KOPT-K1 (cell line): ENCODE results near the gene GPRIN1.

Experiments
- H3K27ac ChIP-seq: fragments of 200-600 bp; sonication (generic); 2 replicates; pipeline ENCODE4 v1.5.1; 2016; ENCODE audit warnings: antibody characterized with exemption, mild to moderate bottlenecking, low read depth, low read length; ENCODE audit not compliant: poor library complexity, severe bottlenecking
- H3K36me3 ChIP-seq: fragments of 200-600 bp; sonication (generic); 2 replicates; pipeline ENCODE4 v1.5.1; 2017; ENCODE audit warnings: antibody characterized with exemption, mild to moderate bottlenecking, low read length, moderate library complexity; ENCODE audit not compliant: insufficient read depth
- H3K9me3 ChIP-seq: fragments of 200-600 bp; sonication (generic); 2 replicates; pipeline ENCODE4 v1.5.1; 2017; ENCODE audit warnings: antibody characterized with exemption, low read length, mild to moderate bottlenecking; ENCODE audit not compliant: insufficient read depth, poor library complexity, severe bottlenecking

The GPRIN1 gene

DNA sequence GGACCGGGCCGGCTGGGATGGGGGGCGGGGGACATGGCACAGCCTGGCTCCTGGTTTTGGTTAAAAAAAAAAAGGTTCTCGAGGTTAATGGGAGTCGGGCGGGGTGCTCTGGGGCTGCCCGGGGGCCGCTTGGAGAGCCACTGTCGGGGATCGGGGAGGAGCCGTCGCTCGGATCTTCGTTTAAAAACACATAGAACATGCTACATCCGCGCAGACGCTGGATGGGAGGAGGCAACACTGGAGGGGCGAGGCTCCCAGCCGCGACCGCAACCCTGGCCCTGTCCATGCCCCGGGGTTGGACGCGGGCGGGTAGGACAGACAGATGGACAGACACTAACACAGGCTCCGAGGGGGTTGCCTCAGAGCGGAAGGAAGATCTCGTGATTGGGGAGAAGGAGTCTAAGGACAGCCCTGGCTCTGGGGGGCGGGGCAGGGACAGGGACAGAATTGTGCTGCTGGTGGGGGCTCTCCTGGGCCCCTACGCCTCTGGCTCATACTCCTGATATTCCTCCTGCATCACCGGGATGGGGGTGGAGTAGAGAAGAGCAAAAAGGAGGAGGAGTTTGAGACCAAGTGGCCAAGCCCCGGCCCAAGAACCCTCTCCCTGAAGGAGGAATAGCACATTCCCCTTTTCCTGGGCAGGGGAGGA, 10.5 kb upstream of the GPRIN1 start:
- no peaks in the 10 kb centered on the region for H3K9me3 ChIP-seq
- H3K36me3 ChIP-seq, result no peaks in the 10 kb centered on the region
- H3K27ac ChIP-seq, result no peak overlapping the region

DNA sequence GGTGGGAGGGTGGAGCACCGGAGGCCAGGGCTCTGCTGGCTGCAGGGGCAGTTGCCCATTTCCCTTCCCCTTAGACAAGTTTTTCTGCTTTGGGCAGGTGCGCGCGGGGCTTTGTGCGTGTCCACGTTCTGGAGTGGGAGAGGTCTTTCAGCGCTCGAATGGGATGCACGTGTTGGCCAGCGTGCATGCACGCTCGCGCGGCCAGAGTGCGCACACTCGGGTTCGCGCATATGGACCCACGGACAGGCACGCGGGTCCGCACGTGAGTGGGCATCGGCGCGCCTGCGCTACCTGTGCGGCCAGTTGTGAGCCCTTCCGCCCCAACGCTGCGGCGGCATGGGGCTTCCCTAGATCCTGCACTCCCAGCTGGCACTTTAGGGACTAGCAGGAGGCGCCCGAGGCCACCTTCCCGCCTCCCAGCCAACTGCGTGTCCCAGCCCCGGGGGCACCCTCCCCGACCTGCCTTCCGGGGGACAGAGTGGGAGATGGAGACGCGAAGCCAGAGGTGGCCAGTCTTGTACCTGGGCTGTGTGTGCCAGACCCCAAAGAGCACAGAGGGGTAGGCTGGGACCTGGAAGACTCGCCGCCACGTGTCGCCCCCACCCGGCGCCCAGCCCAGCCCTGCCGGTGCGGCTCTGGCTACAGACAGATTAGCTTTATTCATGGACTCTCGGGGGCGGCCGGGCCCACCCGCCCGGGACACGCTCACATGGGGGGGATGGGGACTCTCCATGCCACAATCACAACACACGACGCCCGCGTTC, 9.8 kb upstream of the GPRIN1 start:
- H3K27ac ChIP-seq, result no peak overlapping the region
- no peaks in the 10 kb centered on the region for H3K9me3 ChIP-seq
- H3K36me3 ChIP-seq, result no peaks in the 10 kb centered on the region

DNA sequence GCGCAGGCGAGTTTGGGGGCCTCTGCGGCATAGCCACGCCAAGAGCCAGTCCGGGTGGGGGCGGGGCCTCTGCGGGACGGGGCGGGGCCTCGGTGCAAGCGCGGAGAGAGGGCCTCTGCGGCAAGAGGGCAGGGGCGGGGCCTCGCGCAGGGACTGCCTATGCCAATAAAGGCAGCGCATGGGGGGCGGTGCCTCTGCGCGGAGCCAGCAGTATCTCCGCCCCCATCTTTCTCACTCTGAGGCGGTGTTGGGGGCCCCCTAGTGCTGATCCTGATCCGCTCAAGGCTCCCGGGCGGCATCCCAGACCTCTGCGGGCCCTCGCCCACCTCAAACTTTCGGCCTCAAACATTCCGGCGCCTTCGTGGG, 9.2 kb upstream of the GPRIN1 start:
- Histone ChIP-seq H3K36me3 (no peaks in the 10 kb centered on the region), H3K9me3 (no peaks in the 10 kb centered on the region), H3K27ac (no peak overlapping the region)

DNA sequence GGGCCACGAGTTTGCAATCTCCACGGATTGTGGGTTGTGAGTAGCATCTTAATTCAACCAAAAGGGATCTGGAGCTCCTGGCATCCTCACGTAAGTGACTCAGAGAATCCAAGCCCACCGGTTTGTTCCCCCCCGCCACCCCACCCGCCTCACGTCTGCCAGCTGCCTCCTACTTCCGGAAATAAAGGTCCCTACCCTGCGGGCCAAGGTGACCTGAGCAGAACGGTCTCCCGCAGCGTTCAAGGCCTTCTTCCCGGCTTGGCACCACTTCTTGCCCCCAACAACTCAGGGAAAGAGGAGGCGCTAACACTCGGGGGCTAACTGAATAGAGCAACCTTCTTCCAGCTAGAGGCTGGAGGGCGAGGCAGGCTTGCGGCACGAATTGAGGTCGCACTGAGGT, 8.8 kb upstream of the GPRIN1 start:
- no peaks in the 10 kb centered on the region for H3K36me3 ChIP-seq
- no peaks in the 10 kb centered on the region for H3K9me3 ChIP-seq
- H3K27ac ChIP-seq, result no peak overlapping the region

DNA sequence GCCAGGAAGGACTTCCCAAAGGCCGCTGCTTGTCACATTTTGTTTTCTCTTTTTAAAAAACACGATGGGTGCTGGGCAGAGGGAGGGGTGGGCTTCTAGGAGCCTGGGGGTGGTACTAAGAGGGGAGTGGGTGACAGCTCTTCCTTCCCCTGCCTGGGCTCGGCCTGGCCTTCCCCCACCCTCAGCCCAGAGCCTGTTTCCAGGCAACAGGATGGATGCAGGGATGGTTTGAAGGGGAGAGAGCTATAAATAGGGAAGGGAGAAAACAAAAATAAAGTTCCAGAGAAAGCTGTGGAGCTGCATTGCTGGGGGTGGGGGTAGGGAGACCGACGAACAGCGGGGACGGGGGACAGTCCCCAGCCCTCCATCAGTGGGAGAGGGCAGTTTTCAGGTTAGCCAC, 6.6 kb upstream of the GPRIN1 start:
- Histone ChIP-seq H3K36me3 (no peaks in the 10 kb centered on the region), H3K9me3 (no peaks in the 10 kb centered on the region), H3K27ac (no peak overlapping the region)

DNA sequence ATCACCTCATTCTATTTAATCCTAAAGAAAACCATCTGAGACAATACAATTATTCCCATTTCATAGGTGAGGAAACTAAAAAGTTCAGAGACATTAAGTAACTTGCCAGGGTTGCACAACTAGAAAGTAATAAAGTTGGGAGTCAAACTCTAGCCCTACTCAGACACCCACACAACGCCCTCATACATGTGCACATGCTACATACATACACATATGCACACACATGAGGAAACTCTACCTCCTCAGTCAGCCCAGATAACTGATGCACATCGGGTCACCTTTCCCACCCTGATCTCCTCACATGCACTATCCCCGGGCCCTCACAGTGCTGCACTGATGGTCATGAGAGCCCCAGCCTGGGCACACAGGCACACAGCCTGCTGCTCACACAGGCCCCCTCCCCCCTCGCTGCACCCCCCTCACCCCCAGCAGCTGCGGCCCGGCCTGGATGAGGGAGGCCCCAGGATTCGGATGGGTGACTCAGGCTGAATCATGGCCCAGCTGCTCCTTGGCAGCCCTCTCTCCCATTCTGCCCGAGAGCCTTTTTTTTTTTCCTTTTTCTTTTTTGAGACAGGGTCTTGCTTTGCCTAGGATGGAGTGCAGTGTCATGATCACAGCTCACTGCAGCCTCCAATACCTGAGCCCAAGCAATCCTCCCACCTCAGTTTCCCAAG, 5.0 kb upstream of the GPRIN1 start:
- no peak overlapping the region for H3K27ac ChIP-seq
- no peaks in the 10 kb centered on the region for H3K36me3 ChIP-seq
- no peaks in the 10 kb centered on the region for H3K9me3 ChIP-seq

DNA sequence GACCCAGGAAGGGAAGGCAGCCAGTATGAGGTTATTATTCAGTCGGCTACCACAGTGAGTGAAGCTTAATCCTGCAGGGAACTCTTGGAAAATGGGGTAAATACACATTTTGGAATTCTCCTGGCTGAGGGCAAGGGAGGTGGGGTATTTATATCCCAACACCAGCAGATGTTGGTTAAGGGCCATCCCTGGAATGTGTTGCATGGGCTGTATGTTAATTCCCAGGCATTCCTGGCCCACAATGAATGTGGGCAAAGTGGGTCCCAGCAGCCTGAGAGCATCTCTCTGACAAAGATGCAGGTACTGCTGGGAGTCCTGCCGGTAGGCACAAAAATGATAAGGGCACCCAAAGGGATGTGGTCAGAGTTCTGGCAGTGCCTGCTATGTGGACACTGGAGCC, 2.9 kb upstream of the GPRIN1 start:
- H3K36me3 ChIP-seq, result no peaks in the 10 kb centered on the region
- H3K27ac ChIP-seq, result no peak overlapping the region
- no peaks in the 10 kb centered on the region for H3K9me3 ChIP-seq

DNA sequence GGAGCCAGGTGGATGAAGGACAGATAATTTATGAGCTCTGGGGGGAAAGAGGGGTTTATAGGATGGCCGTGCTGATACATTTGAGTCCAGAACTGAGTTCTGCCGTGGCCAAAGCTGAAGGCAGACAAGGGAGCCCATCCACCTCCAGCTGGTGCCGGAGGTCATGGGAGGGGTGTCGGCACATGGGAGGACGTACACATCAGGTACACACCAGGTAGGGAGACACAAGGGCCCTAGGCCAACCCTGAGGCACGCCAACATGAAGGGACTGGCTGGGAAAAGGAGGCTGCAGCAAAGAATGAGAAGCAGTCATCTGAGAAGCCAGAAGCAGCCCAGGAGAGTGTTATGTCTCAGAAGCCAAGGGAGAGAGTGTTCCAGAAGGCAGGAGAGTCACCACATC, 2.1 kb upstream of the GPRIN1 start:
- Histone ChIP-seq H3K9me3 (no peaks in the 10 kb centered on the region), H3K27ac (no peak overlapping the region), H3K36me3 (no peaks in the 10 kb centered on the region)

DNA sequence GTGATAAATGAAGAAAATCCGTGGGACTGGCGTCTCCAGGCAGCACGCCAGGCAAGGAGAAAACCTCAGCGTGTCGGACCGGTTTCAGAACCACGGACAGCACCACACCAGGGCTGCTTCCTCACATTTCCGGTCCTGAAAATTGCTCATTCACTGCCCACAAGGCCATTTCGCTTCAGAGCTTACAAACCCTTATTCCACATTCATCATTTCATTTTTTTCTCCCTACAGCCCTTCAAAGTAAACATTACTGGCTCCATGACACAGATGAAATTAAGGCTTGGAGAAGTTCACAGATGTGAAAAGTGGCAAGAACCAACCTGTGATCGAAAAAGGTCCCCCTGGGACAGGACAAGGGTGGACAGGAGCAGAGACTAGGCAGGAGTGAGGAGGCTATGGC, 1.5 kb upstream of the GPRIN1 start:
- no peaks in the 10 kb centered on the region for H3K9me3 ChIP-seq
- H3K36me3 ChIP-seq, result no peaks in the 10 kb centered on the region
- H3K27ac ChIP-seq, result no peak overlapping the region

DNA sequence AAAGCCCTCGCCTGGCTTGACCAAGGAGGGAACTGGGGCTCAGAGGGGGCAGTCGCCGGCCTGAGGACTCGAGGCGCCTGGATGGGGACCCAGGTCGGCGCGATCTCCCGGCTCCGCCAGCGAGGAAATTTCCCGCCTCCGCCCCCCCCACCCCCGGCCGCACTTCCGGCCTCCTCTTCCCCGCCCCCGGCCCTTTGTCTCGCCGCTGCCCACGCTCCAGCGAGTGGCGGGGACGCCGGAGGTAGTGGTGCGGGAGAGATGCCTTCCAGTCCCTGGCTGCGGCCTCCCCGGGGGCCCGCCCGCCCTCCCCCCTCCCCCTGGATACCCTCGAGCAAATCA, 448 bp upstream of the GPRIN1 start:
- Histone ChIP-seq H3K36me3 (no peaks in the 10 kb centered on the region), H3K27ac (no peak overlapping the region), H3K9me3 (no peaks in the 10 kb centered on the region)

DNA sequence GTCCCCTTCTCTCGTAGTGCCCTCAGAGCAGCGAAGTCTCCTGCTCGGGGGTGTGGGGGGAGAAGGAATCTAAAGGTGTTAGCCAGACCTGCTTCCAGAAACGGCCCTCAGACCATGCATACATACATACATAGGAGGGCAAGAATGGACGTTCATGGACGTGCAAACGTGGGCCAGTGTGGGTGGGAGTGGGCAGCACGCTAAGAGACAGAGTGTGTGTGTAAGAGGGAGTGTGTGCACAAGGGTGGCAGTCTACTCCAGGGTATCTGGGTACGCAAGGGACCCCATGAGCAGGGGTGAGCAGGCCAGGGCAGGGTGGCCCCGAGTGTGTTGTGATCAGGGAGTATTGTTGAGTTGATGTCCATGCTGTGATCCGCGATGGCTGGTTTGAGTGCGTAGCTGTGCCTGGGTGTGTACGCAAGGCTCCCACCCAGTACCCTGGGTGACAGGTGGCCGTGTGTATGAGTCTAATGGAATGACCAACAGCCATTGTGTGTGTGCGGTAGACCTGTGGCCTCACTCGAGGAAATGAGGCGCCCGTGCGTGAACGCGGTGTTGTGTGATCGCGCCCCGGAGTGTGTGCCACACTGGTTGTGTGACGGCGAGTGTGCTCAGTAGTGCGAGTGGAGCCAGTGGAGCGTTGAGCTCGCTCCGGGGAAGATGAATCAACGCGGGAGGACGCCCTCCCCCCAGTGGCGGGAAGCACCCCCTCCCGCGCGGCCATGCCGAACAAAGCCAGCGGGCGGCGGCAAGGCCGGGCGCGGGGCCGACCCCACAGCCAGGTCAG, 826 bp downstream of the GPRIN1 start:
- no peaks in the 10 kb centered on the region for H3K36me3 ChIP-seq
- H3K27ac ChIP-seq, result no peak overlapping the region
- H3K9me3 ChIP-seq, result no peaks in the 10 kb centered on the region

DNA sequence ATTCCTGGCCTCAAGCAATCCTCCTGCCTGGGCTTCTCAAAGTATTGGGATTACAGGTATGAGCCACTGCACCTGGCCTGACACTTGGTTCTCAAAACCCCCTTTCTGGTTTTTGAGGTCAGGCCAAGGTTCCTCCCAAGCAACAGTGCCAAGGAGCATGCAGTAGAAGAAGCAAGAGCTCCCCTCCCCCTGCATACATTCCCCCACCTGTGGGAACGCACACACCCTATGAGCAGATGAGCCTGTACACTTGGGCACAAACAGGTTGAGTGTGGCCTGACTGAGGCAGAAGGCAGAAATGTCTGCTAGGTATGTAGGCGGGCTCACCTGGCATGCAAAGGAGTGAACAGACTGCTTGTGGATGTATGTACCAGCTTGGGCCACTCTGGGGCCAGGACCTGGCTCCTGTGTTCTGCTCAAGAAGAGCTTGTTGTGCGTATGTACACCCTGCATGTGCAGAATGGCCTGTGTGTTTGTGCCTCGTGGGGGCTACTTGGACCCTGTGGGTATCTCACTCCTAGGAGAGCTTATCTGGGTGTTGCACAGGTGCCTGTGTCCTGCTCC, 1.7 kb downstream of the GPRIN1 start:
- no peaks in the 10 kb centered on the region for H3K36me3 ChIP-seq
- H3K27ac ChIP-seq, result no peak overlapping the region
- H3K9me3 ChIP-seq, result no peaks in the 10 kb centered on the region

DNA sequence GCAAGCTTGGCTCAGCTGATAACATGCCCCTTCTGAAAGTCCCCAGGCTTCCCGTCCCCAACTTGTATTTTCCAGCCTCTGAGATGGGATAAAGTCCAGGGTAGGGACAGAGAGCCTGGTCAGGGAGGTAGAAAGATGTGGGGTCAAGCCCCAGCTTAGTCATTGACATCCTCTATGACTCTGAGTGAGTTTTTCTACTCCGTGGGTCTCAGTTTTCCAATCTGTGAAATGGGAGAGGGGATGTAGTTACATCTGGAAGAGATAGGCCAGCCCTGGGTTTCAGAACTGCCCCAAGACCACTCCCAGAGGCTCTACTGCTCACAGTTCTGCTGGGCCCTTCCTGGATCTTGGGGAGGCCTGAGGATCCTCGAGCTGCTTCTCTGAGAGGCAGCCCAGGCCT, 3.1 kb downstream of the GPRIN1 start:
- H3K27ac ChIP-seq, result no peak overlapping the region
- H3K9me3 ChIP-seq, result no peaks in the 10 kb centered on the region
- no peaks in the 10 kb centered on the region for H3K36me3 ChIP-seq

DNA sequence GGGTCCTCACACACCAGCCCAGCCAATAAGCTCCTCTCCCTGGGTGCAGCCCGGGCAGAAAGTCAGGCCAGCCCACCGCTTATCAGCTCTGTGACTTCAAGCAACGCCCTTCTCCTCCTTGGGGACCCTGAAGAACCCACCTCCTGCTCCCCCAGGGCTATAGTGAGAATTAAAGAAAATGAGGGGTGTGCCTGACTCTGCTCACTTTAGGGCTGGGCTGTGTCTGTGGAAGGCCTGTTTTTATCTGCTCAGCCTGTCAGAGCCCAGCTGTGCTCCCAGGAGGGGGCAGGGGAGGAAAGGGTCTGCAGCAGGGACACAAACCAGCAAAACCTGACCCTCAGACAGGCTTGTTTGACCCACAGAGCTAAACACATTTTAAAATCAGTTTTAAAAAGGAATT, 3.9 kb downstream of the GPRIN1 start:
- H3K36me3 ChIP-seq, result no peaks in the 10 kb centered on the region
- no peaks in the 10 kb centered on the region for H3K9me3 ChIP-seq
- H3K27ac ChIP-seq, result no peak overlapping the region

DNA sequence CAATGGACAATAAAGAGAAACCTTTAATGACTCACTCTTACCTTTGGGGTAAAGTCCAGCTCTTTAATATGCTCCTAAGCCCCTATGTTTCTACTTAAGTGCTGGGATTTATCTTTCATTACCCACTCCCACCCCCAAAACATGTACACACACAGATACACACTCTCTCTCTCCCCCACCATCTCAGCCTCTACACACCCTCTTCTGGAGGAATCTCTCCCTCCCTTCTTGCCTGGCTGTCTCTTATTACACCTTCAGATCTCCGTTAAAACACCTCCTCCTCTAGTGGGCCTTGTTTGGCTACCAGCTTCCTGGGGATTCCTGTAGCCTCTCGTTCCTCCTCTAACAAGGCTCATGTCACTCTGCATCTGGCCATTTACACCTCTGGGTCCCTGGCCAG, 6.9 kb downstream of the GPRIN1 start:
- Histone ChIP-seq H3K9me3 (no peaks in the 10 kb centered on the region), H3K27ac (no peak overlapping the region)

More for the DNA sequence above, 6.9 kb downstream of the GPRIN1 start:
- no peaks in the 10 kb centered on the region for H3K36me3 ChIP-seq
